Measurements from ENCODE around the gene PTPN1. TPM values are rescaled to one million over a fixed set of nuclear protein-coding genes. Genes with fewer than 3 reads are reported as not detected.
A peak's percentile ranks its signal among the peaks of the same experiment; 100 is the strongest.

Gene PTPN1
- total and polyA plus RNA-seq, 4 donors: 51.4 to 80.4 (median 64.7) TPM

DNA sequence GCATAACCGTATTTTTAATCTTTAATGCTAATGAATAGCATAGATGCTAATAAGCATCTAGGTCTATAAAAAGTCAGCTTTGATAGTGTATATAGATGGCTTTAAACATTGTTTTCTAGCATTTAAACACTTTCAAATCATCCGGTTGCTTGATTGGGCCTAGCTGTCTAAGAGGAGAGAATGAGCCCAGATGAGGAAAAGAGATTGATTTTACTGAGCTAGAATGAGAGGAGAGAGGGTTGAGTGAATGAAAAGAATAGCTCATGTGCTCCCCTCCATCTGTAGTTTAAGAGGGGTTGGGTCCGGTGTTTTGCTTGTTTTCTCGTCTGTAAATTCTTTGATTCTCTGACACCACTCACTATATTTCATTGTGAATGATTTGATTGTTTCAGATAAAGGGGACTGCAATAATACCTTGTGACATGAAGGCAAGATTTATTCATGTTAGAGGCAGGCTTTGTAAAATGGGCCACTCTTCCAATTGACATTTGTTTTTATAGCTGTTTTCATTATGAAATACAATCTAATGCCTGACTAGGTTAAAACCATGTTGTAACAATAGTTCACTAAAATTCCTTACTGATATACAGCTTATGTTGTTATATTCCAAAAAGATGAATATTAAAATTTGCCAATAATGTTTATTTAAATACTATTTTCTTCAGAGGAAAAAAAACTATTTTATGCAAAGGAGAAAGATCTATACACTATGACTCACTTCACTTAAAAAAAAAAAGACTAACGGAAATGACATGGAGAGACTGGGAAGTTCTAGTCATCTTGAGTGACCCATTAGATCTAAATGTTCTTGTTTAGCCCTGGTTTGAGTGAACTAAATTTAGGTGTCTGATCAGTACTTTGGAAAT, 3.2 kb downstream of the PTPN1 start:
- Histone ChIP-seq H3K4me1 (ENCODE audit: control insufficient read depth in 5 of 5, insufficient read depth in 5 of 5, low read length in 5 of 5) (peaks cover 1 to 37% (median 11%) of the 10 kb centered on the region in 5 donors), H3K4me3 (no peak overlapping the region), H3K9ac (ENCODE audit: insufficient read depth in 1 of 2, low read length in 2 of 2) (no peak overlapping the region), H3K9me3 (ENCODE audit: control insufficient read depth in 4 of 4, insufficient read depth in 3 of 4, low read length in 3 of 4) (no peaks in the 10 kb centered on the region), H3K36me3 (ENCODE audit: control insufficient read depth in 4 of 4, insufficient read depth in 4 of 4, low read length in 4 of 4) (peaks cover 0 to 4% (median 4%) of the 10 kb centered on the region in 4 donors), H3K27ac (ENCODE audit: low read depth in 1 of 2, low read length in 1 of 2) (peak overlapping the region; percentile 67 to 94), H3K27me3 (ENCODE audit: control insufficient read depth in 3 of 3, insufficient read depth in 3 of 3, low read length in 2 of 3) (no peaks in the 10 kb centered on the region)
- no peak for TF ChIP-seq CTCF (IDR thresholded peaks at IDR 0.05; ENCODE audit: control extremely low read depth, extremely low read depth)
- WGBS, 2 donors: 49 to 66% methylated on average over 5 of the region's 5 CpGs
- DNase-seq (no peak), ATAC-seq (ENCODE audit: insufficient read depth, low FRiP score) (no peak)

DNA sequence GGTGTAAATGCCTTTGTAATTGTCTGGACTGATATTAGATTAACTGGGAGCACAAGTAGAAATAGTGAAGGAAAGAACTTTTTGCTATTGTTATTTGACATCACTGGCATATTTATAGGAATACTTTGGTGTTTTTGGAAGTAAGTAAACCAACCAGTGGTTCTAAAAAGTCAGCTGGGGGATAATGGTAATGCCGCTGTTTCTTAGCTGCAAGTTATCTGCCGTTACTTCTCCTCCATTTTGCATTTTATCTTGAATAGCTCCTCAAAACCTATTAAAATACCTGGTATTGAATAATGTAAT, 3.8 kb downstream of the PTPN1 start:
- DNase-seq: no peak
- Histone ChIP-seq H3K9ac (ENCODE audit: insufficient read depth in 1 of 2, low read length in 2 of 2) (no peak overlapping the region), H3K27ac (ENCODE audit: low read depth in 1 of 2, low read length in 1 of 2) (peak overlapping the region in 1 of 2 donors; percentile 66), H3K36me3 (ENCODE audit: control insufficient read depth in 4 of 4, insufficient read depth in 4 of 4, low read length in 4 of 4) (peaks cover 0 to 4% (median 4%) of the 10 kb centered on the region in 4 donors), H3K4me3 (no peak overlapping the region), H3K4me1 (ENCODE audit: control insufficient read depth in 5 of 5, insufficient read depth in 5 of 5, low read length in 5 of 5) (peaks cover 1 to 37% (median 11%) of the 10 kb centered on the region in 5 donors), H3K9me3 (ENCODE audit: control insufficient read depth in 4 of 4, insufficient read depth in 3 of 4, low read length in 3 of 4) (no peaks in the 10 kb centered on the region), H3K27me3 (ENCODE audit: control insufficient read depth in 3 of 3, insufficient read depth in 3 of 3, low read length in 2 of 3) (no peaks in the 10 kb centered on the region)
- ATAC-seq (ENCODE audit: insufficient read depth, low FRiP score): no peak
- TF ChIP-seq CTCF (IDR thresholded peaks at IDR 0.05; ENCODE audit: control extremely low read depth, extremely low read depth): no peak
- WGBS, 2 donors: 85 to 92% methylated on average over 2 of the region's 2 CpGs

- no peak for ATAC-seq (ENCODE audit: insufficient read depth, low FRiP score)
- no peaks in the 10 kb centered on the region for H3K27me3 ChIP-seq (ENCODE audit: control insufficient read depth in 3 of 3, insufficient read depth in 3 of 3, low read length in 2 of 3)
- no peak for TF ChIP-seq CTCF (IDR thresholded peaks at IDR 0.05; ENCODE audit: control extremely low read depth, extremely low read depth)
- WGBS, 2 donors: 87 to 90% methylated on average over 3 of the region's 3 CpGs
- H3K27ac ChIP-seq (ENCODE audit: low read depth in 1 of 2, low read length in 1 of 2): peak overlapping the region; percentile 17 to 66
- peaks cover 0 to 6% (median 4%) of the 10 kb centered on the region in 4 donors for H3K36me3 ChIP-seq (ENCODE audit: control insufficient read depth in 4 of 4, insufficient read depth in 4 of 4, low read length in 4 of 4)
- no peak for DNase-seq
- H3K4me1 ChIP-seq (ENCODE audit: control insufficient read depth in 5 of 5, insufficient read depth in 5 of 5, low read length in 5 of 5): peaks cover 4 to 32% (median 11%) of the 10 kb centered on the region in 5 donors
- H3K9ac ChIP-seq (ENCODE audit: insufficient read depth in 1 of 2, low read length in 2 of 2): no peak overlapping the region
- no peak overlapping the region for H3K4me3 ChIP-seq
- H3K9me3 ChIP-seq (ENCODE audit: control insufficient read depth in 4 of 4, insufficient read depth in 3 of 4, low read length in 3 of 4): no peaks in the 10 kb centered on the region
Observed at GRCh38 chr20:50514750-50515149, 4.6 kb downstream of the PTPN1 start.

Data from lung (tissue), 12 donors.